H1 (cell line): ENCODE results near the gene FAM120C. TPM values are rescaled to one million over a fixed set of nuclear protein-coding genes. Genes with fewer than 3 reads are reported as not detected.

Experiments
- CHD2 ChIP-seq: IDR thresholded peaks from 2 replicates; pipeline ENCODE4 v1.6.1; 2012; ENCODE audit warnings: low read length, improper control_type of control experiment
- KDM5A ChIP-seq: fragments of 200-600 bp; IDR thresholded peaks from 2 replicates; pipeline ENCODE4 v1.7.1; 2012; ENCODE audit warnings: mild to moderate bottlenecking, low read length, inconsistent platforms, mixed read lengths
- NRF1 ChIP-seq: IDR thresholded peaks from 2 replicates; pipeline ENCODE4 v1.6.1; 2011; ENCODE audit warnings: mild to moderate bottlenecking, low read depth, low read length, improper control_type of control experiment
- TAF1 ChIP-seq: IDR thresholded peaks from 2 replicates; pipeline ENCODE4 v1.6.1; 2011; ENCODE audit warnings: mild to moderate bottlenecking, low read depth, low read length
- TBP ChIP-seq: IDR thresholded peaks from 2 replicates; pipeline ENCODE4 v1.6.1; 2011; ENCODE audit warnings: low read depth, low read length, improper control_type of control experiment
- polyA plus RNA-seq, 7 experiments: library from polyadenylated mRNA; depleted of rRNA in 3 of 7; stranded (reverse) in 5 of 7; unstranded in 2 of 7; fragments of >200 nt in 5 of 7; fragments of 200-250 nt in 2 of 7; gene quantifications; 1 replicate in 5 of 7; 2 replicates in 1 of 7; 4 replicates in 1 of 7; pipeline versions ENCODE4 v1.2.1 to v1.2.3, GENCODE V29; 2011 to 2013; ENCODE audit warnings: missing spikeins in 2 of 7, mixed read lengths in 2 of 7
- total RNA-seq: library from RNA; stranded (reverse); fragmentation: NEBNext Ultra II Directional; extraction: Animal tissue kit (Norgen Biotek cat#: 25700); gene quantifications from 2 replicates; pipeline ENCODE4 v1.2.1, GENCODE V29; 2021
- TF ChIP-seq, protein P1 (sequence below), 3 experiments: IDR thresholded peaks; 1 replicate in 2 of 3; 2 replicates in 1 of 3; pipeline versions ENCODE4 v1.5.1 to v1.6.1; 2011; ENCODE audit warnings: low read length in 3 of 3, mild to moderate bottlenecking in 3 of 3, inconsistent platforms in 2 of 3, low read depth in 1 of 3, moderate library complexity in 1 of 3; ENCODE audit not compliant: insufficient read depth in 1 of 3; ENCODE audit errors: control extremely low read depth in 1 of 3
- TF ChIP-seq, protein P2 (sequence below): IDR thresholded peaks from 2 replicates; pipeline ENCODE4 v1.6.1; 2011; ENCODE audit warnings: low read depth, mild to moderate bottlenecking, low read length; ENCODE audit not compliant: insufficient read depth
- TF ChIP-seq, protein P3 (sequence below): IDR thresholded peaks from 2 replicates; pipeline ENCODE4 v1.6.1; 2012; ENCODE audit warnings: inconsistent platforms

The FAM120C gene
- total and polyA plus RNA-seq, 2 of the 8 experiments (the other 6 are each of a cell fraction or from before 2014, with no cell fraction given), result 4.4 to 8.1 TPM

DNA sequence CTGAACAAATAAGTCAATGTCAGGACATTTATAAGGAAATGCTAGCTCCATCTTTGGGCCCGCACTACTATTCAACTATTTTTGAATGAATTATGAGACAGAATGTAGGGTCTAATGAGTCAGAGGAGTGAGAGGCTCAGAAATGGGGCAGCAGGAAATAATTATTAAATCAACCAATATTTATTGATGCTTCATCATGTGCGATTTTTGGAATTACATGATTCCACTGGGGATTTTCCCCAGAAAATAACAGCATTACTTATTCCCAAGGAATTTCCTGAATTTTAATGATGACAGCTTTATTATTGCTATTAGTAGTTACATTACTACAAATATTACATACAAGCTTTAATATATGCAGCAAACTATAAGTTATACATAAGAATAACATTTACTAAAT lies 89.5 kb downstream of the FAM120C start (continued):
- TF ChIP-seq, protein P1, sequence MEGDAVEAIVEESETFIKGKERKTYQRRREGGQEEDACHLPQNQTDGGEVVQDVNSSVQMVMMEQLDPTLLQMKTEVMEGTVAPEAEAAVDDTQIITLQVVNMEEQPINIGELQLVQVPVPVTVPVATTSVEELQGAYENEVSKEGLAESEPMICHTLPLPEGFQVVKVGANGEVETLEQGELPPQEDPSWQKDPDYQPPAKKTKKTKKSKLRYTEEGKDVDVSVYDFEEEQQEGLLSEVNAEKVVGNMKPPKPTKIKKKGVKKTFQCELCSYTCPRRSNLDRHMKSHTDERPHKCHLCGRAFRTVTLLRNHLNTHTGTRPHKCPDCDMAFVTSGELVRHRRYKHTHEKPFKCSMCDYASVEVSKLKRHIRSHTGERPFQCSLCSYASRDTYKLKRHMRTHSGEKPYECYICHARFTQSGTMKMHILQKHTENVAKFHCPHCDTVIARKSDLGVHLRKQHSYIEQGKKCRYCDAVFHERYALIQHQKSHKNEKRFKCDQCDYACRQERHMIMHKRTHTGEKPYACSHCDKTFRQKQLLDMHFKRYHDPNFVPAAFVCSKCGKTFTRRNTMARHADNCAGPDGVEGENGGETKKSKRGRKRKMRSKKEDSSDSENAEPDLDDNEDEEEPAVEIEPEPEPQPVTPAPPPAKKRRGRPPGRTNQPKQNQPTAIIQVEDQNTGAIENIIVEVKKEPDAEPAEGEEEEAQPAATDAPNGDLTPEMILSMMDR (IDR thresholded peaks at IDR 0.05; ENCODE audit: control extremely low read depth in 1 of 3, insufficient read depth in 1 of 3, low read depth in 1 of 3, low read length in 3 of 3), result no peak
- TF ChIP-seq NRF1, result no peak
- no peak for TF ChIP-seq TBP
- no peak for TF ChIP-seq KDM5A
- TF ChIP-seq, protein P2, sequence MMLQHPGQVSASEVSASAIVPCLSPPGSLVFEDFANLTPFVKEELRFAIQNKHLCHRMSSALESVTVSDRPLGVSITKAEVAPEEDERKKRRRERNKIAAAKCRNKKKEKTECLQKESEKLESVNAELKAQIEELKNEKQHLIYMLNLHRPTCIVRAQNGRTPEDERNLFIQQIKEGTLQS, result no peak
- TF ChIP-seq CHD2, result no peak
- TF ChIP-seq, protein P3, sequence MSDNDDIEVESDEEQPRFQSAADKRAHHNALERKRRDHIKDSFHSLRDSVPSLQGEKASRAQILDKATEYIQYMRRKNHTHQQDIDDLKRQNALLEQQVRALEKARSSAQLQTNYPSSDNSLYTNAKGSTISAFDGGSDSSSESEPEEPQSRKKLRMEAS, result no peak
- TF ChIP-seq TAF1, result no peak
